Stomach (tissue), 9 donors: ENCODE measurements around the gene CDKN2B-AS1. TPM values are rescaled to one million over a fixed set of nuclear protein-coding genes. Genes with fewer than 3 reads are reported as not detected.
A peak's percentile ranks its signal among the peaks of the same experiment; 100 is the strongest.

Experiments
- DNase-seq, 2 donors: peaks; one replicate each; pipeline versions ENCODE4 v3.0.0 to v3.0.0-alpha.2; 2013 to 2019
- H3K27ac ChIP-seq, 5 donors: fragments of 200-600 bp in 4 of 5; sonication (generic) in 4 of 5; one replicate each; pipeline ENCODE4 v1.5.1; 2013 to 2019; ENCODE audit warnings: mild to moderate bottlenecking in 1 of 5, moderate library complexity in 1 of 5
- H3K27me3 ChIP-seq, 3 donors: fragments of 200-600 bp; sonication (generic); one replicate each; pipeline ENCODE4 v1.5.1; 2017 to 2019; ENCODE audit warnings: mixed run types in 1 of 3
- H3K36me3 ChIP-seq, 4 donors: fragments of 200-600 bp; sonication (generic); 1 replicate in 3 of 4; 2 replicates in 1 of 4; pipeline ENCODE4 v1.5.1; 2016 to 2019
- H3K4me1 ChIP-seq, 4 donors: fragments of 200-600 bp; sonication (generic); one replicate each; pipeline ENCODE4 v1.5.1; 2016 to 2019
- H3K4me3 ChIP-seq, 4 donors: fragments of 200-600 bp; sonication (generic) in 3 of 4; one replicate each; pipeline ENCODE4 v1.5.1; 2016 to 2019; ENCODE audit warnings: mild to moderate bottlenecking in 1 of 4
- H3K9me3 ChIP-seq, 4 donors: fragments of 200-600 bp; sonication (generic); one replicate each; pipeline ENCODE4 v1.5.1; 2016 to 2019
- CTCF ChIP-seq, 7 experiments: fragments of 450-650 bp in 4 of 7; fragments of 200-600 bp in 3 of 7; sonication (generic) in 3 of 7; IDR thresholded peaks; one replicate each; pipeline ENCODE4 v1.5.1; 2016 to 2019; ENCODE audit warnings: antibody characterized with exemption in 7 of 7, control low read depth in 2 of 7, mild to moderate bottlenecking in 1 of 7
- EP300 ChIP-seq: sonication (generic); formaldehyde crosslinking; IDR thresholded peaks from one replicate; pipeline ENCODE4 v1.6.1; 2017; ENCODE audit warnings: antibody characterized with exemption
- POLR2A ChIP-seq, 4 donors: fragments of 450-650 bp; IDR thresholded peaks; one replicate each; pipeline ENCODE4 v1.6.1; 2016; ENCODE audit warnings: antibody characterized with exemption in 4 of 4, control low read depth in 2 of 4, mild to moderate bottlenecking in 1 of 4, moderate library complexity in 1 of 4
- POLR2AphosphoS5 ChIP-seq, 3 donors: sonication (generic); formaldehyde crosslinking; IDR thresholded peaks; one replicate each; pipeline ENCODE4 v1.6.1; 2016; ENCODE audit warnings: antibody characterized with exemption in 3 of 3
- WGBS, 5 donors: extraction: QIAGEN DNeasy Blood & Tissue Kit in 3 of 5; methylation state at CpG; one replicate each; pipeline versions ENCODE4 v1.1.5 to v1.1.7; 2013 to 2018; 5-methylcytosine and 5-hydroxymethylcytosine counted together
- intact Hi-C: fragments of 100-400 bp; cut with DNase I; formaldehyde crosslinking; loops from one replicate; pipeline ENCODE4 v1.15.1; 2023; ENCODE audit warnings: low total_unique reads
- polyA plus RNA-seq, 3 donors: library from polyadenylated mRNA; stranded (reverse); fragments of 200-250 nt; gene quantifications; one replicate each; pipeline ENCODE4 v1.2.3, GENCODE V29; 2013
- total RNA-seq, 5 donors: library from RNA; depleted of rRNA; stranded (reverse); fragments of >200 nt; gene quantifications; one replicate each; pipeline versions ENCODE4 v1.1.0 to v1.2.3, GENCODE V29; 2014 to 2016
- donor health status: healthy with polysubstance abuse.
- donor health status: Bipolar disorder and iron deficiency.
- donor health status: healthy.

Gene CDKN2B-AS1
- total and polyA plus RNA-seq, 8 donors = 0.48 to 1.6 (median 1.1) TPM; not detected in 3

DNA sequence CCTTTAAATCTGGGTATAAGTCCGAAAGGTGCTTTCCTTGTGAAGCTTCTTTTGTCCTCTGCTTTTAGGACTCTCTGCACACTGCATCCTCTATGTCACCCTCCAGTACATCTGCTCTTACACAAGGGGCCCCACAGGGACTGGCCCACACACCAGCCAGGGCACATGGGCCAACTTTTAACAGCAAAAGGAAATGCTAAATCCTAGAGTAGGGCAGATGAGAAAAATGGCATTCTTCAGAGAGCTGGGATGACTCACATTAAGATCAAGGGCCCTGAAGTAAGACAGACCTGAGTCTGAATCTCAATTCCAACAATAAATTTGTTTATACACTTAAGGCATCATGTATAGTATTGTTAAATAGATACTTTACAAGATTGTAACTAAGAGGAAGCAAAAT, 54.8 kb downstream of the CDKN2B-AS1 start:
- Histone ChIP-seq H3K27me3 (no peaks in the 10 kb centered on the region), H3K4me3 (no peak overlapping the region), H3K4me1 (no peaks in the 10 kb centered on the region), H3K9me3 (no peaks in the 10 kb centered on the region), H3K36me3 (no peaks in the 10 kb centered on the region), H3K27ac (no peak overlapping the region)
- DNase-seq = no peak
- no peak for TF ChIP-seq POLR2AphosphoS5 (IDR thresholded peaks at IDR 0.05)
- no peak for TF ChIP-seq POLR2A (IDR thresholded peaks at IDR 0.05)
- TF ChIP-seq CTCF (IDR thresholded peaks at IDR 0.05) = no peak
- TF ChIP-seq EP300 = no peak
- intact Hi-C loops = no loop called here
- 82 to 100% (median 93%) methylated on average over 1 of the region's 1 CpG for WGBS, 5 donors

GRCh38 chr9:22050924-22051323, 56.3 kb downstream of the CDKN2B-AS1 start:
- whole genome bisulfite sequencing, 5 donors = 66 to 83% (median 76%) methylated on average over 4 of the region's 4 CpGs
- no peak for TF ChIP-seq POLR2AphosphoS5 (IDR thresholded peaks at IDR 0.05)
- H3K27me3 ChIP-seq = no peaks in the 10 kb centered on the region
- intact Hi-C loops = no loop called here
- H3K27ac ChIP-seq = no peak overlapping the region
- peak in 1 of 2 donors; percentile 36 for DNase-seq
- H3K4me1 ChIP-seq = no peaks in the 10 kb centered on the region
- no peaks in the 10 kb centered on the region for H3K36me3 ChIP-seq
- no peaks in the 10 kb centered on the region for H3K9me3 ChIP-seq
- no peak overlapping the region for H3K4me3 ChIP-seq

DNA sequence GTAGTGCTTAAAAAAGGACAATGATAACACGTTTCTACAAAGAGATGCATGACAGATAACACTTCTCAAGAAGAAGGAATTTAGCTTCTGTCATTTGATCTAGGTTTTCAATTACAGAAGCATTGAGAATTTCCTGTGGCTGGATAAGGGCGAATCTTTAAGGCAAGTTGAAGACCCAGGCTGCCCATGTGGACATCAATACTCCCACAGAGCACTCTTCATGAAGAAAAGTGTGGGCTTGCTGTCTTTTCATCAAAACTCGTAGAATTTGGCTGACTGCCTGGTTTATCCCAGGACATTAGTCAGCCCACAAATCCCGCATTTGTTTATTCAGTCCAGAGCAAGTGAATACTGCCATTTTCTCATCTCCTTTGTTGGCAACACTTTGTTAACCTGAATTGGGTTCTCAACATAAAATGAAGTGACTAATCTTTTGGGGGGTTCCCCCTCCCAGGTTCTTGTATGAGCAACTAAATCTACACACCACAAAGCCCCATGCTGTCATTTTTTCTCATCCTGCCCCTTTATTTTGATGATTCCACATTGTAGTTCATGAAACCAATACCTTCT, 57.9 kb downstream of the CDKN2B-AS1 start:
- no peaks in the 10 kb centered on the region for H3K4me1 ChIP-seq
- no peaks in the 10 kb centered on the region for H3K9me3 ChIP-seq
- H3K36me3 ChIP-seq = no peaks in the 10 kb centered on the region
- no peak overlapping the region for H3K4me3 ChIP-seq
- no peaks in the 10 kb centered on the region for H3K27me3 ChIP-seq
- intact Hi-C loops = no loop called here
- no peak for DNase-seq
- 34 to 45% (median 36%) methylated on average over 4 of the region's 4 CpGs for WGBS, 5 donors
- H3K27ac ChIP-seq = no peak overlapping the region
- TF ChIP-seq CTCF (IDR thresholded peaks at IDR 0.05) (no peak), POLR2A (IDR thresholded peaks at IDR 0.05) (no peak), EP300 (no peak), POLR2AphosphoS5 (IDR thresholded peaks at IDR 0.05) (no peak)

- Histone ChIP-seq H3K4me3 (no peak overlapping the region), H3K27me3 (no peaks in the 10 kb centered on the region), H3K36me3 (no peaks in the 10 kb centered on the region), H3K27ac (no peak overlapping the region), H3K9me3 (no peaks in the 10 kb centered on the region), H3K4me1 (no peaks in the 10 kb centered on the region)
- no peak for DNase-seq
- WGBS, 5 donors = 40 to 56% (median 51%) methylated on average over 2 of the region's 2 CpGs
- intact Hi-C loops = no loop called here
- TF ChIP-seq POLR2A (IDR thresholded peaks at IDR 0.05) (no peak), POLR2AphosphoS5 (IDR thresholded peaks at IDR 0.05) (no peak), EP300 (no peak), CTCF (IDR thresholded peaks at IDR 0.05) (no peak)
Measured at GRCh38 chr9:22053178-22053577, 58.6 kb downstream of the CDKN2B-AS1 start.

DNA sequence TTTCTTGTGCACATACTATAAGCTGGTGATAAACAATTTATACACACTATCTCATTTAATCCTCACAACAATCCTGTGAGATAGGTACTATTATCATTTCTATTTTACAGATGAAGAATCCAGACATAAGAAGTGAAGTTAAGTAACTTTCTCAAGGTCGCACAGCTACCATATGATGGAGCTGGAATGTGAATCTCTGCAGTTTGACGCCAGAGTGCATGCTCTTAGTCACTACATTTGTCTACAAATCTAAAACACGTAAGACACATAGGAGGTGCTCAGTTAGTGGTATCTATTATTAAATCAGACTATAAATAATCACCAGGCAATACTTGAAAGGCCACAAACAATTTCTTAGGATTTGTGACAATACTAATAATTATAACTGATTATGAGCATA, 59.5 kb downstream of the CDKN2B-AS1 start:
- H3K4me1 ChIP-seq = no peaks in the 10 kb centered on the region
- no peaks in the 10 kb centered on the region for H3K27me3 ChIP-seq
- no peaks in the 10 kb centered on the region for H3K36me3 ChIP-seq
- intact Hi-C loops = no loop called here
- no peak for DNase-seq
- H3K4me3 ChIP-seq = no peak overlapping the region
- no peaks in the 10 kb centered on the region for H3K9me3 ChIP-seq
- TF ChIP-seq CTCF (IDR thresholded peaks at IDR 0.05) (no peak), EP300 (no peak), POLR2A (IDR thresholded peaks at IDR 0.05) (no peak), POLR2AphosphoS5 (IDR thresholded peaks at IDR 0.05) (no peak)
- H3K27ac ChIP-seq = no peak overlapping the region
- WGBS, 5 donors = 91 to 99% (median 96%) methylated on average over 3 of the region's 3 CpGs
